GM19397 (cell line): Measurements from ENCODE around the gene MCM9.

ENCODE experiments used
- ATAC-seq: cut with Tn5 transposase; IDR thresholded peaks from one replicate; pipeline ENCODE4 v1.9.1; 2021; ENCODE audit warnings: mild to moderate bottlenecking, moderate library complexity; ENCODE audit not compliant: unreplicated experiment

Gene MCM9

DNA sequence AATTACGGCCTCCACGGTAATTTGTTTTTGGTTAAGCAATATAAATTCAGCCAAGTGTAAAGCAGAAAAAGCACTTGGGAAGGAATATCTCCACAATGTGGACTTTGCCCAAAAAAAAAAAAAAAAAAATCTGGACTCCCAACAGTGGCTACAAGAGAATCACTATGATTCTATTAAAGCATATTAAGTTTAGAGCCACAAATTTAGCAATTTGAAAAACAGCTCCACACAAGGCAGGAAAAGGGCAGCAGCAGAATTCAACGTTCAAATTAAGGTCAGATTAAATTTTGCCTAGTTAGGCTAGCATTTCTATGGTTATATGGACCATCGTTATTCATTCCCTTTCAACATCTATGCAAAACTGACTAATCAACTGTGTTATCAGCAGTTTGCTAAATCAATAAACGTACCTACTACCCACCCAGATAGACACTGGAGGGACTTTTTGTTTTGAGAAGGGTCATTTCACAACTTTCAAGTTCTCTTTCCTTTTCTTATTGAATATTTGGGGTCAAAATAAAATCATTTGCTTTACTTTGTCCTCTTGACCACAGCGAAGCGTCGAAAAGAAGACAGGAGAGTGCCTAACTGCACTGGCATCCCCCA lies 1.0 kb downstream of the MCM9 start:
- no peak for ATAC-seq

DNA sequence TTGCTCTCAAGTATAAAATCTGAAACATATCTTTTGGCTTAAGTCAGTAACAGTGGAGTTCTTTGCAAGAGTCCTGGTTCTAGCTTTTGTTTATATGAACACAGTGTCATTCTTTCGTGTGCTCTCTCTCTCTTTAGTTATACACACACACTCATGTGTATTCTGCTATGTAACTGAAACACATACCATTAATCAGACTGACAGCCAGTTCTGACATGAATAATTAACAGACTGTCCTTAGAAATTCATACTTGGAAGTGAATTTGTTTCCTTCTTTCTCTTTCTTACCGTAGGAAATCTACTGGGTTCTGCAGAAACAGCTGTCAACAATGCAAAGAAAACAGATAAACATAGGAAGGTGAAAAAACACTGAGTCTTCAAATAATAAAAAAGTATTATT lies 2.5 kb downstream of the MCM9 start:
- no peak for ATAC-seq

DNA sequence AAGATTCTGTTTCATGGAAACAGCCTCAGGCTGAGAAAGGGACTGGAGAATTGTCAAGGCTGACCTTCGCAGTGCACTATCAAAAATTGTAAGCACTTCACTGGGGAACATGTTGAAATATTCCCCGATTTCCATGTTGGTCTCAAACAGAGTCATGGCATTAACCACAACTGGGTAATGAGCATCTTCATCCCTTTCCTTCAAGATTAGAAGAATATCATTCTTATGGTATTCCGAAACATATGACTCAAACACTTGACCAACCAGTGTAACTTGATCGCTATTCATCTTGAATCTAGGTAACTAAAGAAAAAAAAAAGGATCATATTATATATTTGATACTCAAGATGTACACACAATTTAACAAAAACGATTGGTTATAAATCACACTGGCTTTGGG lies 3.5 kb downstream of the MCM9 start:
- no peak for ATAC-seq

DNA sequence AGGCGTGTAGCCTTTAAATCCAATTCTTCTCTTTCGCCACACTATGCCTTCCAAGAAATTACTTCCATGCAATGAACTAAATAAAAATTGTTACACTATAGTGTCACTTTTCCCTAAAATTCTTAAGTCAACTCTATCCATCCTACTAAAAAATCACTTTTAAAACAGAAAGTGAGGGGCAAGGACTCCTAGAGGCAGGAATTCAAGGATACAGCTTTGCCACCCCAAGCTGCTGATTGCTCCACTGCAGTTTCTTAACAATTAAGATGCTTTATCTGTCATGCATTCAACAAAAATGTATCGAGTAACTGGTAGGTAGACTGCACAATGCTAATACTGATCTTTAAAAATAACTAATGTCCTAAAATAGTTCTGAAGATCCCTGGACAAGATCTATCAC lies 4.3 kb downstream of the MCM9 start:
- no peak for ATAC-seq

DNA sequence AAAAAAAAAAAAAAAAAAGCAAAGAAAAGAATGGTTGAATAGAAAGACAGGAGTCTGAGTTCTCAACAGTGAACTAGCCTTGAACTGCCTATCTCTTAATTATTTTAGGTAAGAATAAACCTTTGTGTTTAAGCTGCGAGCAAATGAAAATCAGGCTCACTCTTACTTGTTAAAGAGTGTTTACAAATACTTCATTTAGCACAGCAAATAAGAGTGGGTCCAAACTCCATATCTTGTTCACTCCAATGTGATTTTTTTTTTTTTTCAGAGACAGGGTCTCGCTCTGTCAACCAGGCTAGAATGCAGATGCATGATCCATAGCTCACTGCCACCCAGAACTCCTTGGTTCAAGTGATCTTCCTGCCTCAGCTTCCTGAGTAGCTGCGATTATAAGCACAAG lies 11.9 kb downstream of the MCM9 start:
- ATAC-seq: no peak

DNA sequence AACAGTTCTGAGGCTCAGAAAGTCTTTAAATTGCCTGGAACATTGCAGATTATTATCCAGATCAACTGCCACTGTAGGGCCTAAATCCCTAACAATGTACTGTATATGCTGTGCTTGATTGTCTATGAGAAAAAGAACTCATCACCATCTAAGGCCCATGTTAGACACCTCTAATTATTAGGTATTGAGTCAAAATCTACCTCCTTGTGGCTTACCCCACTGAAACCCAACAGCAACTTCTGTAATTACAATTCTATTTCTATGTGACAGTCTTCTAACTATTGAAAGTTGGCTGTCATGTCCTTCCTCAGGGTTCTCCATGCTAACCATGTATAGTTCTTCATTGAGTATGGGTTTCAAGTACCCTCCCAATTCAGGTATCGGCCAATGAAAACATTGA lies 13.9 kb downstream of the MCM9 start:
- no peak for ATAC-seq

DNA sequence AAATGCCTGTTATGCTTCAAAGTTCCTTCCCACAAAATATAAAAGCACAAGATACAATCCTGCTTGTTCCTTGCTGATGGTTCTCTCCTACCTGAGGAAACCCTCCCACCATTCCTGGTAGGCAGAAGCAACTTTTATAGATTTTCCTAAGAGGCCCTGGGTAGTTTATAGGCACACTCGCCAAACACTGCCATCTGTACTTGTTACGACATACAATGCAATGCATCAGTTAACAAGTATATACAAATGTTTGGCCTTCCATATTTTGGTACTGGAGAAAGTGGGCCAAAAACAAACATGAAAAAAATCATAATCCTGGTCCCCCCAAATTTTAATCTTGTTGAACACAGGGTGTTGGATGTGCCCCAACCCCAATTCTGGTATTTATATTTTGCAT lies 16.6 kb downstream of the MCM9 start:
- no peak for ATAC-seq

DNA sequence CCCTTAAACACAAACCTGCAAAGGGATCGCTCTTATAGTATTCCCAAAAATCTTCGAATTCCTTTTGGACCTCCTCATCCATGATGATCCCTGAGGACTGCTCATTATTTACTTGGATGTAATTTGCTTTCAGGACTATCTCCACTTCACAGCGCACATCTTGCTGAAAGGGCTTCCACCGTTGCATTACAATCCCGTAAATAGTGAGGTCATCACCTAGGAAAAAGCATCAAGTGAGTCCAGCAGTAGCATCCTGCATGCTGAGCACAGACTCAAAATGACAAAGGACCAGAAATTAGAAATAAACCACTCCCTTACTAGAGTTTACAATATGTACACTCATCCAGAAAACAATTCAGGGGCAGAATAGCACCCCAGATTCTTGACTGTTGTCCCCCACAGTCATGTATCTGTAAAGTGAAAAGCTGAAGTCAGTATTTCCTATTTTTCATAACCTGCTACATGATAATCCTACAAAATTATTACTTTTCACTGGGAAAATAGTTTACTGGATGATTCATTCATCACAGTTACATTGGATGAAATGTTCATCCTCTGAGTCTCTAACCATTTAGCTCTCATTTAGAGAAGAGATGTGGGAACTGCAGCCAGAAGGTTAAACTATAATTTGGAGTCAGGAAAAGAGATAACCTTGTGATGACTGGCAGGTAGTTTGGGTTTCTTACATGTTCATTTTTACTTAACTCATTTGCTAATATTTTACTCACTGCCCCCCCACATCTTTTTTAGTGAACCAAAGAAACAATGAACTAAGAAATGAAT lies 17.2 kb downstream of the MCM9 start:
- no peak for ATAC-seq

DNA sequence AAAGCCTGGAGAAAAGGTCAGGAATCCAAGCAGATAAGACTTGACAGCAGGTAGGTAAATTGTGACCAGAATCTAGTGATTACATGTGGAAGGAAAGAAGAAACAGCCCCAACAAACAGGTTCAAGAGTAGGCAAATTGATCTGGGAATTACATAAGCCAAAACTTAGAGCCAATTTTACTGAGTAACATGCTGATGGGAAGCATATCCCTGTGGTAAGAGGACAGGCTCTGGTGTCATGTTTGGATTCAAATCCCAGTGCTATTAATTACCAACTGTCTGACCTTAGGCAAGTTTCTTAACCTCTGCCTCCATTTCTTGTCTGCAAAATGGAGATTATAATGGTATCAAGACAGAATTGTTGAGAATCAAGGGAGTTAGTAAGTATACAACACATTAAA lies 20.4 kb downstream of the MCM9 start:
- ATAC-seq: no peak

DNA sequence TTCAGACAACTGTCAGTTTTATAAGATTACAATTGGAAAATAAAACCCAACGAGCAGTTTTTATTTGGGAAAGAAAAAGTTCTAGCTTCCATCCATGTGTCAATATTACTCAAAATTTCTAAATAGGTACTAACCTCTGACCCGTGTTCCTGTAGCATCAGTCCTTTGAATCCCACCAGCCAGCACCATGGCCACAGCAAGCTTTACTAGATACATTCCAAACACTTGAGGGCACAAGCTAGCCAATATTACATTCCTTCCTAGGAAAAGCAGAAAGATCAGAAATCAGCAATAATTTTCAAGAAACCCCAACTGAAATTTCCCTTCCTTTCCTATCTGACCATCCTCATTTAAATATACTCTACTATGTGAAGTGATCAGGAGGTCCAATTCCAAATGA lies 21.8 kb downstream of the MCM9 start:
- no peak for ATAC-seq

DNA sequence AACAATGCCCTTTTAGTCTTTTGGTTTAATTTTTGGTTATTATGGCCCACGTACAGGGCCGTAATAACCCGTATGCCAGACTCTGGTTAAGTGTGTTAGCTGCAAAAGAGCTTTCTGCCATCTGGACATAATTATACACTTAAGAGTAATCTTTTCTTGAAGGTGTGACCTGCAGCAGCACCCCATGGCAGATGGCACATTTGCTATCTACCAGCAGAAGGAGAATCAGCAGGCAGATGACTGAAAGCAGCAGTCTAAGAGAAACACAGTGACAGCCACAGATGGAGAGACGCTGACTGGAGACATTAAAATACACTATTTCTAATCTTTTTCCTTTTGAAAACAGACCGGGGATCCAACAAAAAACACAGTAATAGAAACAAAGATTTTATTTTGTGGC lies 22.3 kb downstream of the MCM9 start:
- no peak for ATAC-seq

DNA sequence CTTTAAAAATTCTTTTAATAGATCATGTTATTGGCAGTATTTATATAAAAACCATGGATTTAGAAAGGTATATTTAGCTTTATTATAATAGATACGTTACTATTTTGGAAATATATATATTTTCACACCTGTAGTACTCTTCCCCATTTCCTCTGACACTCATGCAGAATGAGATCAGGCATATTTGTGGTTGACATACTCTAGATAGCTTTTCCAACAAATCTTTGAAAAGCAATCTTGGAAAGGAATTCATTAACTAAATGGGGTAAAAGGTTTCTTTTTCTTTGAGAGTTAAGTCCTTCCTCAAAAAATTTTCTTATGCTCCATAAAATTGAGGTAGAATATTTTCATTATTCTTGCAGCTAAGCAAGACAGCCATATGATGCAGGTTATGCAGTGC lies 26.5 kb downstream of the MCM9 start:
- no peak for ATAC-seq

DNA sequence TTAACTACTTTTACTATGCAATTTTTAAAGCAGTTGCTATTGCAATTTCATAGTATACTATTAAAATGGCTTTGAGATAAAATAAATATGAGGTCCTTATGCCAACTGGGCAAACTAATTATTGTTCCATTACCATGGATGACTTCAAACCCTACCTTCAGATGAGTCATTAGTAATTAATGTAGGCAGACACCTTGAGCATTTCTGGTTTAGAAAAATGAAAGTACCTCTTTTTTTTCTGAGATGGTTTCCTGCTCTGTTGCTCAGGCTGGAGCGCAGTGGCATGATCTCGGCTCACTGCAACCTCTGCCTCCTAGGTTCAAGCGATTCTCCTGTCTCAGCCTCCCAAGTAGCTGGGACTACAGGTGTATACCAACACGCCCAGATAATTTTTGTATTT lies 29.1 kb downstream of the MCM9 start:
- ATAC-seq: no peak

DNA sequence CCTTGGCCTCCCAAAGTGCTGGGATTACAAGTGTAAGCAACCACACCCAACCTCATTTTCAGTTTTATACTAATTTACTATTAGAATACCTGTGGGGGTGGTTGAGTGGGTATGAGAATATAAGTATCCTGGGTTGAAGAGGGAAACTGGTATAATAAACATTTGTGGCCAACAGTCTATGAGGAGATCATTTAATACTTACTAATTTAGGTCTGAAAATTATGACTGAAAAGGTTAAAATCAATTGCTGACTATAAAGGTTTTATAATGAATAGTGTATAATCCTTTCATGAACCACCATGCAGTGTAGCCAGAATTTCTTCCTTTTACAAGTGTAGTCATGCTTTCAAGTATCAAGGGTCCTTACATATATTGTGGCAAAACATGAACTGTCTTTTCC lies 29.9 kb downstream of the MCM9 start:
- ATAC-seq: no peak

DNA sequence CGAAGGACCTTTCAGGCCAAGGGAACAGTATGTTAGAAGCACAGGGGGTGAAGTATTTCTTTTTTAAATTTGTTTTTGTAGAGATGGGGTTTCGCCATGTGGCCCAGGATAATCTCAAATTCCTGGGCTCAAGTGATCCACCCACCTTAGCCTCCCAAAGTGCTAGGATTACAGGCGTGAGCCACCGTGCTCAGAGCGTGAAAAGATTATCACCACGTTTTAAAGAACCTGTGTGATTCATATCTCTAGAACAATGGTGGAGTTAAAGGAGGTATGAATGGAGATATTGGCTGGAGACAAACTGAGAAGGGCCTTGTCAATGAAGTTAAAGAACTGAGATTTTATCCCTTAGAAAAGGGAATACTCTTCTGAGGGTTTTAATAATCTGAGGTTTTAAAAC lies 31.3 kb downstream of the MCM9 start:
- ATAC-seq: no peak

DNA sequence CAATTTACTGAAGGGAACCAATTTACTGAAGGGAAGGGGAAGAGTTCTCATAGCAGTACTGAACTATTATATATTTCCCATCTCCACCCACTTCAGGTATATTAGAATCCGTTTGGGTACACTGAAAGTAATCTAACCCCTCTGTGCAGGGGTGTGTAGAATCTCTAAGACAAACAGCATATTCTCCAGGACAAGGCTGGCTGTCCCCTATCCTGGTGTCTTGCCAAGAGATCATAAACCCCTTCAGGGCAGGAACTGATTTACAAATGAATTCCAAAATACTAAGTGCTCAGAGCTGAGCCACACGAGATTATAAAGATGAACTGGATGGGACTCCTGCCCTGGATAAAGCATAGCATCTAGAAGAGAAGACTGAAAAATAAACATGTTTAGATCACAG lies 31.8 kb downstream of the MCM9 start:
- ATAC-seq: no peak

DNA sequence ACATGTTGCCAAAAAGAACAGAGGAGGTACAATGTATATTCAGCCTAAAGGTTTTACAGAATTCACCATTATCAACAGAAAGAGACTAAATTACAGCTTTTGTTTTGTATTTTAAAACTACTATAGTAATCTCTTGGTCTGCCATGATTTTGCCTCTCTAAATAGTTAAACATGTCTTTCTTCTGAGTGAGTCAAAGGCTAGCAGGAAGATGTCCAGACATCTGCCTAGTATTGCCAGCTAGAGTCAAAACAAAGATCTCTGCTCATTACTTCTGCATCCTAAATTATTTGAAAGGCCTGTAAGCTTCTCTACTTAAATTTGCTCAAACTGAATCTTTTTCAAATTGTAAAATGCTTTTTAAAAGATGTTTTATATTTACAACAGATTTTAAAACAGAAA lies 32.2 kb downstream of the MCM9 start:
- no peak for ATAC-seq

DNA sequence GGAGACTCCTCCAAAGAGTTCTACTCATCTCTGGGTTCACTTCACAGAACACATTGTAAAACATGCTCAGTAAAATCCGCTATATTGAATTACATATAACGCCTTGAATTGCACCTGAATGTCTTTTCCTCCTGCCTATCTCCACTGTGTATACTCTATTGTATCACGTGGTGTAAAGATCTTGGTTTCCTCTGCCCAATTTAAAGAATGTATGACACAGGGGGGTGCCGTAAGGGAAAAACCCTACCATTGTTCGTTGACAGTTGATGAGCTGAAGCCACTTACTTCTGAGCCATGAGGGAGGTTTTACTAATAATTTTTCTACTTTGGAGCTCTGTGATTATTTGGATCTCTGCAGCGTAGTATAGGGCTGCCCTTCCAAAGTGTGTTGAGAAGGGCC lies 35.0 kb downstream of the MCM9 start:
- ATAC-seq: no peak

DNA sequence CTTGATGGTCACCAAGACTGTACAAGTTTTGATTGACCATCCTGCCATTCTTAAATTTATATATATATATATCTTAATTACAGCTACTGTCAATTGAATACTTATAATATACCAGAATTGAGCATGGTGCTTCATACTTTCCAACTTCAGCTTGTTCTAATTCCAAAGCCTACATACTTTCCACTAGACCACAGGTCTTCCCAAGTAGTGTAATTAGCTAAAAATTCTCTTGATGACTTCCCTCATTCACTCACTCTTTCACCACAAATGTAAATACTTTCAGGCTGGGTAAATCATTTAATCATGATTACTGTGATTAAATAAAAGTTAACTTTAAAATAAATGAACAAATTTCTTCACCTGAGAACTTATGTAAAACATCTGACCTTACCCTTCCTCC lies 37.6 kb downstream of the MCM9 start:
- ATAC-seq: no peak

DNA sequence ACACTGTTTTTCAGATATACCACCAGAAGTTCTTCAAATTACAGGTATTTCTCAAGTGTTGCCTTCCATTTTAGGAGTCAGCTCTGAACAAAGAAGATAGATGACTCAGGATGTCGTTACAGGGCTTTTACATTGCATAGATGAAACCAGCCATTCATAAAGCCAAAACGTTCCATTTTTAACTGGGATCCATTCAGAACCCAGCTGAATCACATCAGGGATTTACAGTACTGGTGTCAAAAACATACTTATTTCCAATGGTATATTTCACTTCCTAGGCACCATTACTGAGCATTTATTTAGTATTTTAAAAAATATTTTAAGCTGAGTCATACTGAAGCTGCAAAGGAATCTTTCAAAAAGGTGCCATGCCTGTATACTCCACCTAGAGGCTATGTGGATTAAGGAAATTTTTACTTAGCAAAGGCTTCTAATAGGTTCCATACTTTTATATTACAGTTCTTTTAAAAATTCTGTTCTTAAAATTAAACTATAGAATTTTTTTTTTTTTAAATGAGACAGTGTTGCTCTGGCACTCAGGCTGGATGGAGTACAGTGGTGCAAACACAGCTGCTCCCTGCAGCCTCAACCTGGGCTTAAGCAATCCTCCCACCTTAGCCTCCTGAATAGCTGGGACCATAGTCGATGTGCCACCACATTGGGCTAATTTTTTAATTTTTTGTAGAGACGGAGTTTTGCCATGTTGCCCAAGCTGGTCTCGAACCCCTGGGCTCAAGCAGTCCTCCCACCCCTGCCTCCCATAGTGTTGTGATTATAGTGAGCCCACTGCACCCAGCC lies 38.4 kb downstream of the MCM9 start:
- ATAC-seq: no peak

DNA sequence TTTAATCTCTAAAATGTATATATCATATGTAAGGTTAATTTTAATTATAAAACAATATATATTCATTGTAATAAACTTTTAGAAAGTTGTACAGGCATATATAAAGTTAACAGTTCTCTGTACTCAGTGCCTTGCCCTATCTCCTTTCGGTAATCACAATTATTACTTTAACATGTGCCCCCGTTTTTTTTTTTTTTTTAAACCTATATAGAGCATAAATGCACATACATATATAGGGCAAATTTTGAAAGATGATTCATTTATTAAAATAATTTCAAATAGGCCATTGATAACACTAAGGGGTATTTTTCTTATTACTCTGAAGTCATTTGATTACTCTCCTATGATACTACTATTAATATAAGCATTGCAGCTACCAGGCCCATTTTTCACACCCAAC lies 39.1 kb downstream of the MCM9 start:
- no peak for ATAC-seq

DNA sequence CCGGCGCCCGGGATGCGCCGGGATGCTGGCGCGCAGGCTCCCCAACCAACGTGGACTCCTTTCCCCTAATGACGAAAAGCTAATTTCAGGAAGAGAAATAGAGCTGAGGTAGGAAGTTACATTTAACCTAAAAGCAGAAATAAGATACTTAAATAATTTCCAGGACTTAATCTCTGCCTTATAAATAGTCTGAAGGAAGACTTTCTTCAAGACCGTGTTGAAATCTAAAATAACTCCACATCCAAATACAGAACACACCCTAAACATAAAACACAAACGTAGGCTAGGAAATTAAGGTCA lies 39.7 kb downstream of the MCM9 start:
- ATAC-seq: no peak
